HEK293 (cell line): ENCODE data around the gene ARHGAP1.

Experiments used
- CTCF ChIP-seq: fragments of 450-650 bp; formaldehyde crosslinking; IDR thresholded peaks from 2 replicates; pipeline ENCODE4 v1.5.1; 2016; ENCODE audit warnings: missing biosample characterization, missing genetic modification characterization
- TCF7L2 ChIP-seq: IDR thresholded peaks from 2 replicates; pipeline ENCODE4 v1.6.1; 2011; ENCODE audit warnings: low read depth, mild to moderate bottlenecking, inconsistent platforms, low read length, moderate library complexity, borderline replicate concordance
- TSHZ1 ChIP-seq: fragments of 450-650 bp; formaldehyde crosslinking; IDR thresholded peaks from 2 replicates; pipeline ENCODE4 v1.5.1; 2016; ENCODE audit warnings: missing biosample characterization, missing genetic modification characterization, borderline replicate concordance
- ZFP37 ChIP-seq: fragments of 450-650 bp; formaldehyde crosslinking; IDR thresholded peaks from 2 replicates; pipeline ENCODE4 v1.5.1; 2016; ENCODE audit warnings: missing biosample characterization, missing genetic modification characterization
- ZNF138 ChIP-seq: fragments of 450-650 bp; formaldehyde crosslinking; IDR thresholded peaks from 2 replicates; pipeline ENCODE4 v1.5.1; 2016; ENCODE audit warnings: missing biosample characterization, missing genetic modification characterization, borderline replicate concordance
- ZNF266 ChIP-seq: fragments of 450-650 bp; formaldehyde crosslinking; IDR thresholded peaks from 2 replicates; pipeline ENCODE4 v1.5.1; 2016; ENCODE audit warnings: missing biosample characterization, missing genetic modification characterization, low read depth
- ZNF274 ChIP-seq, 2 experiments: fragments of 200-500 bp in 1 of 2; fragments of 450-650 bp in 1 of 2; sonication (Bioruptor generic) in 1 of 2; formaldehyde crosslinking in 1 of 2; IDR thresholded peaks; 2 replicates each; pipeline versions ENCODE4 v1.5.1 to v1.6.1; 2014 to 2016; ENCODE audit warnings: borderline replicate concordance in 1 of 2, inconsistent platforms in 1 of 2, low read length in 1 of 2, missing biosample characterization in 1 of 2, missing genetic modification characterization in 1 of 2
- ZNF280D ChIP-seq: fragments of 450-650 bp; formaldehyde crosslinking; IDR thresholded peaks from 2 replicates; pipeline ENCODE4 v1.5.1; 2016; ENCODE audit warnings: missing biosample characterization, missing genetic modification characterization
- ZNF324 ChIP-seq: fragments of 450-650 bp; formaldehyde crosslinking; IDR thresholded peaks from 2 replicates; pipeline ENCODE4 v1.5.1; 2016; ENCODE audit warnings: missing biosample characterization, missing genetic modification characterization
- ZNF350 ChIP-seq: fragments of 450-650 bp; formaldehyde crosslinking; IDR thresholded peaks from 2 replicates; pipeline ENCODE4 v1.5.0; 2017; ENCODE audit warnings: missing biosample characterization, mild to moderate bottlenecking, missing genetic modification characterization
- ZNF354C ChIP-seq: fragments of 450-650 bp; formaldehyde crosslinking; IDR thresholded peaks from 2 replicates; pipeline ENCODE4 v1.5.1; 2016; ENCODE audit warnings: missing biosample characterization, missing genetic modification characterization, low read depth, borderline replicate concordance
- ZSCAN5A ChIP-seq: fragments of 450-650 bp; formaldehyde crosslinking; IDR thresholded peaks from 2 replicates; pipeline ENCODE4 v1.5.1; 2016; ENCODE audit warnings: missing biosample characterization, missing genetic modification characterization

GRCh38 chr11:46672381-46672839 lies 28.0 kb downstream of the ARHGAP1 start:
- TF ChIP-seq ZNF266 (tag by site-specific recombination) (no peak), ZNF280D (tag by site-specific recombination) (no peak), ZNF324 (tag by site-specific recombination) (no peak), ZSCAN5A (tag by site-specific recombination) (no peak), ZFP37 (tag by site-specific recombination) (no peak), ZNF354C (tag by site-specific recombination) (no peak), TCF7L2 (no peak), CTCF (no peak), ZNF274 (IDR thresholded peaks at IDR 0.05; ENCODE audit: low read length) (no peak), ZNF274 (tag by site-specific recombination; IDR thresholded peaks at IDR 0.05; ENCODE audit: borderline replicate concordance) (no peak), ZNF350 (tag by site-specific recombination) (no peak), ZNF138 (no peak), TSHZ1 (tag by site-specific recombination) (no peak)
